ENCODE measurements around the gene ZMYM1.
"Not testable (repeated sequence)": the region's sequence is repeated elsewhere in the genome, so short reads cannot be mapped to it uniquely, and the experiment has no call there.

ZMYM1 gene

GRCh38 chr1:35079003-35079930, at the start of gene ZMYM1:
Gene ZMYM1 (plus strand): TSS chr1:35079385. CDS start chr1:35093988, 14,603 bp downstream.
- peak; percentile 58 for DNase-seq

GRCh38 chr1:35029761-35030160, 49.4 kb upstream of the ZMYM1 start:
- DNase-seq, result no peak

GRCh38 chr1:35030338-35030737, 48.8 kb upstream of the ZMYM1 start:
- DNase-seq, result no peak

- DNase-seq, result no peak
Observed at GRCh38 chr1:35030756-35031446, 48.3 kb upstream of the ZMYM1 start.

- no peak for DNase-seq
Observed at GRCh38 chr1:35032384-35032739, 46.8 kb upstream of the ZMYM1 start.

- no peak for DNase-seq
Observed at GRCh38 chr1:35033346-35033745, 45.8 kb upstream of the ZMYM1 start.

GRCh38 chr1:35036621-35037020, 42.6 kb upstream of the ZMYM1 start:
- DNase-seq, result no peak

- DNase-seq, result no peak
Observed at GRCh38 chr1:35037206-35037605, 42.0 kb upstream of the ZMYM1 start.

- DNase-seq, result no peak
Observed at GRCh38 chr1:35038723-35039122, 40.5 kb upstream of the ZMYM1 start.

GRCh38 chr1:35043498-35043897, 35.7 kb upstream of the ZMYM1 start:
- no peak for DNase-seq

GRCh38 chr1:35044431-35044830, 34.8 kb upstream of the ZMYM1 start:
- no peak for DNase-seq

- no peak for DNase-seq
Observed at GRCh38 chr1:35046730-35047129, 32.5 kb upstream of the ZMYM1 start.

- DNase-seq, result no peak
Observed at GRCh38 chr1:35047188-35047858, 31.9 kb upstream of the ZMYM1 start.

GRCh38 chr1:35049116-35049515, 30.1 kb upstream of the ZMYM1 start:
- no peak for DNase-seq

GRCh38 chr1:35053433-35053832, 25.8 kb upstream of the ZMYM1 start:
- no peak for DNase-seq

- not testable (repeated sequence) for DNase-seq
Observed at GRCh38 chr1:35054282-35054681, 24.9 kb upstream of the ZMYM1 start.

GRCh38 chr1:35058321-35058720, 20.9 kb upstream of the ZMYM1 start:
- DNase-seq, result not testable (repeated sequence)

- no peak for DNase-seq
Observed at GRCh38 chr1:35058988-35059387, 20.2 kb upstream of the ZMYM1 start.

GRCh38 chr1:35062518-35063196, 16.5 kb upstream of the ZMYM1 start:
- no peak for DNase-seq

GRCh38 chr1:35064265-35064664, 14.9 kb upstream of the ZMYM1 start:
- no peak for DNase-seq

- no peak for DNase-seq
Observed at GRCh38 chr1:35069746-35070145, 9.4 kb upstream of the ZMYM1 start.

- DNase-seq, result no peak
Observed at GRCh38 chr1:35073265-35073811, 5.8 kb upstream of the ZMYM1 start.

GRCh38 chr1:35076426-35076825, 2.8 kb upstream of the ZMYM1 start:
- DNase-seq, result not testable (repeated sequence)

Data from NCI-H2029 treated with DMSO at 0.1 percent for 48 hours (cell line).